CD14-positive monocyte (primary cell): ENCODE measurements around the gene TMCC1. TPM values are rescaled to one million over a fixed set of nuclear protein-coding genes. Genes with fewer than 3 reads are reported as not detected.

Experiments used
- DNase-seq, 3 donors: peaks; one replicate each; pipeline ENCODE4 v3.0.0-alpha.2; 2011 to 2022
- H2AFZ ChIP-seq: 2 replicates; pipeline ENCODE4 v1.6.0; 2012; ENCODE audit warnings: mild to moderate bottlenecking, low read depth, low read length, inconsistent platforms; ENCODE audit not compliant: insufficient read depth, poor library complexity, severe bottlenecking
- H3K27ac ChIP-seq, 2 donors: 1 replicate in 1 of 2; 2 replicates in 1 of 2; pipeline ENCODE4 v1.5.1; 2012 to 2013; ENCODE audit warnings: low read length in 2 of 2, control low read depth in 1 of 2, inconsistent platforms in 1 of 2, low read depth in 1 of 2, mild to moderate bottlenecking in 1 of 2
- H3K27me3 ChIP-seq, 2 donors: one replicate each; pipeline versions ENCODE4 v1.6.0 to v1.6.1; 2011 to 2013; ENCODE audit warnings: low read length in 2 of 2; ENCODE audit not compliant: control insufficient read depth in 2 of 2, insufficient read depth in 2 of 2
- H3K36me3 ChIP-seq, 2 donors: replicated peaks in 1 of 2; 1 replicate in 1 of 2; 2 replicates in 1 of 2; pipeline versions ENCODE4 v1.5.1 to v1.6.1; 2012 to 2013; ENCODE audit warnings: low read length in 2 of 2, control low read depth in 1 of 2, inconsistent platforms in 1 of 2, mild to moderate bottlenecking in 1 of 2; ENCODE audit not compliant: insufficient read depth in 2 of 2, control insufficient read depth in 1 of 2
- H3K4me1 ChIP-seq, 2 donors: 1 replicate in 1 of 2; 2 replicates in 1 of 2; pipeline versions ENCODE4 v1.5.1 to v1.6.1; 2012 to 2013; ENCODE audit warnings: low read length in 2 of 2, control low read depth in 1 of 2, inconsistent platforms in 1 of 2, mild to moderate bottlenecking in 1 of 2, moderate library complexity in 1 of 2; ENCODE audit not compliant: insufficient read depth in 2 of 2, control insufficient read depth in 1 of 2
- H3K4me2 ChIP-seq: replicated peaks from 2 replicates; pipeline ENCODE3; 2012; ENCODE audit warnings: low read length, moderate library complexity, mild to moderate bottlenecking; ENCODE audit not compliant: poor library complexity, severe bottlenecking; ENCODE audit errors: extremely low read depth
- H3K4me3 ChIP-seq, 3 experiments: fragments of 200-600 bp in 1 of 3; sonication (generic) in 1 of 3; replicated peaks in 1 of 3; 1 replicate in 2 of 3; 2 replicates in 1 of 3; pipeline ENCODE4 v1.5.1; 2011 to 2013; ENCODE audit warnings: low read length in 3 of 3, mild to moderate bottlenecking in 3 of 3, control low read depth in 2 of 3, low read depth in 2 of 3, inconsistent platforms in 1 of 3, moderate library complexity in 1 of 3
- H3K79me2 ChIP-seq: 2 replicates; pipeline ENCODE4 v1.6.0; 2012; ENCODE audit warnings: mild to moderate bottlenecking, control low read depth, inconsistent platforms, low read length, moderate library complexity; ENCODE audit not compliant: insufficient read depth
- H3K9ac ChIP-seq: 2 replicates; pipeline ENCODE4 v1.6.0; 2017; ENCODE audit warnings: low read length, mild to moderate bottlenecking; ENCODE audit not compliant: insufficient read depth, poor library complexity, severe bottlenecking
- H3K9me3 ChIP-seq, 2 donors: replicated peaks in 1 of 2; 1 replicate in 1 of 2; 2 replicates in 1 of 2; pipeline versions ENCODE4 v1.5.1 to v1.6.1; 2012 to 2013; ENCODE audit warnings: low read length in 2 of 2, control low read depth in 1 of 2; ENCODE audit not compliant: control insufficient read depth in 1 of 2, insufficient read depth in 1 of 2
- H4K20me1 ChIP-seq: 2 replicates; pipeline ENCODE4 v1.6.0; 2012; ENCODE audit warnings: mild to moderate bottlenecking, low read length, control low read depth, moderate library complexity; ENCODE audit not compliant: insufficient read depth
- H3K27ac Mint-ChIP-seq, 7 donors: one replicate each; pipeline ENCODE4 v1.8.0; 2020; ENCODE audit warnings: mild to moderate bottlenecking in 7 of 7, mixed read lengths in 7 of 7, moderate library complexity in 6 of 7, inconsistent platforms in 2 of 7
- H3K27me3 Mint-ChIP-seq, 3 donors: one replicate each; pipeline ENCODE4 v1.8.0; 2021 to 2022; ENCODE audit warnings: low read depth in 3 of 3, mild to moderate bottlenecking in 3 of 3, mixed read lengths in 3 of 3, moderate library complexity in 3 of 3, inconsistent platforms in 1 of 3
- H3K36me3 Mint-ChIP-seq, 2 donors: one replicate each; pipeline ENCODE4 v1.8.0; 2020; ENCODE audit warnings: mixed read lengths in 2 of 2, inconsistent platforms in 1 of 2, mild to moderate bottlenecking in 1 of 2
- H3K4me1 Mint-ChIP-seq: one replicate; pipeline ENCODE4 v1.8.0; 2020; ENCODE audit warnings: mild to moderate bottlenecking, mixed read lengths
- H3K4me3 Mint-ChIP-seq, 2 donors: one replicate each; pipeline ENCODE4 v1.8.0; 2020; ENCODE audit warnings: mild to moderate bottlenecking in 2 of 2, mixed read lengths in 2 of 2, moderate library complexity in 1 of 2
- H3K9me3 Mint-ChIP-seq, 7 donors: one replicate each; pipeline ENCODE4 v1.8.0; 2020 to 2022; ENCODE audit warnings: mixed read lengths in 7 of 7, mild to moderate bottlenecking in 6 of 7, moderate library complexity in 6 of 7, inconsistent platforms in 2 of 7
- CTCF ChIP-seq: fragments of 200-600 bp; IDR thresholded peaks from one replicate; pipeline ENCODE4 v1.8.0; 2022; ENCODE audit warnings: antibody characterized with exemption, mild to moderate bottlenecking
- WGBS: methylation state at CpG from one replicate; pipeline ENCODE4 v1.1.5; 2013; ENCODE audit warnings: missing lambda C conversion rate; ENCODE audit not compliant: insufficient coverage; 5-methylcytosine and 5-hydroxymethylcytosine counted together
- intact Hi-C, 2 donors: fragments of 100-400 bp; cut with micrococcal nuclease; formaldehyde crosslinking; loops; one replicate each; pipeline versions ENCODE4 v1.15.0 to v1.15.1; 2023
- polyA plus RNA-seq, 3 donors: library from polyadenylated mRNA; depleted of rRNA in 1 of 3; unstranded in 2 of 3; stranded (reverse) in 1 of 3; fragments of 300-500 nt in 2 of 3; fragments of >200 nt in 1 of 3; fragmentation: Illumina TruSeq in 2 of 3; gene quantifications; 1 replicate in 2 of 3; 2 replicates in 1 of 3; pipeline ENCODE4 v1.2.3, GENCODE V29; 2012 to 2021

The TMCC1 gene
- polyA plus RNA-seq, 3 donors, result 5.0 to 10.2 (median 5.0) TPM

- Histone ChIP-seq H3K4me2 (peak overlapping the region; percentile 93), H3K27ac (peak overlapping the region in 1 of 2 donors; percentile 83), H3K4me1 (peaks cover 80 to 92% of the 10 kb centered on the region in 2 donors), H4K20me1 (peaks cover 78% of the 10 kb centered on the region), H3K27me3 (no peaks in the 10 kb centered on the region), H3K9ac (no peak overlapping the region), H3K79me2 (peaks cover 85% of the 10 kb centered on the region), H2AFZ (no peak overlapping the region), H3K4me3 (peak overlapping the region in 1 of 3 experiments; percentile 86), H3K36me3 (peaks cover 0 to 19% of the 10 kb centered on the region in 2 donors), H3K9me3 (no peaks in the 10 kb centered on the region)
- H3K4me3 Mint-ChIP-seq, result no peak overlapping the region
- WGBS, result 94% methylated on average over 9 of the region's 11 CpGs
- peaks cover 82% of the 10 kb centered on the region for H3K4me1 Mint-ChIP-seq
- peaks cover 0 to 3% (median 0%) of the 10 kb centered on the region in 7 donors for H3K9me3 Mint-ChIP-seq
- intact Hi-C loops, result no loop called here
- peaks cover 19 to 42% of the 10 kb centered on the region in 2 donors for H3K36me3 Mint-ChIP-seq
- peak overlapping the region in 1 of 7 donors; percentile 50 for H3K27ac Mint-ChIP-seq
- DNase-seq, result no peak
- no peak for TF ChIP-seq CTCF
- H3K27me3 Mint-ChIP-seq, result peaks cover 7 to 10% (median 8%) of the 10 kb centered on the region in 3 donors
These were observed 291.2 kb downstream of the TMCC1 start for GRCh38 chr3:129602309-129602708.

- peaks cover 3 to 7% (median 5%) of the 10 kb centered on the region in 3 donors for H3K27me3 Mint-ChIP-seq
- Histone ChIP-seq H3K27ac (no peak overlapping the region), H3K4me2 (no peak overlapping the region), H3K79me2 (peaks cover 88% of the 10 kb centered on the region), H3K9me3 (no peaks in the 10 kb centered on the region), H3K27me3 (no peaks in the 10 kb centered on the region), H3K4me3 (no peak overlapping the region), H3K36me3 (peaks cover 0 to 19% of the 10 kb centered on the region in 2 donors), H3K4me1 (peaks cover 83 to 93% of the 10 kb centered on the region in 2 donors), H2AFZ (no peak overlapping the region), H3K9ac (no peak overlapping the region), H4K20me1 (peaks cover 84% of the 10 kb centered on the region)
- H3K9me3 Mint-ChIP-seq, result peaks cover 0 to 3% (median 0%) of the 10 kb centered on the region in 7 donors
- H3K4me3 Mint-ChIP-seq, result no peak overlapping the region
- WGBS, result 100% methylated on average over 1 of the region's 5 CpGs
- TF ChIP-seq CTCF, result no peak
- no peak for DNase-seq
- H3K36me3 Mint-ChIP-seq, result peaks cover 19 to 42% of the 10 kb centered on the region in 2 donors
- peak overlapping the region in 3 of 7 donors; percentile 21 to 79 (median 46) for H3K27ac Mint-ChIP-seq
- intact Hi-C loops, result no loop called here
- H3K4me1 Mint-ChIP-seq, result peaks cover 83% of the 10 kb centered on the region
These were observed 291.8 kb downstream of the TMCC1 start for GRCh38 chr3:129601713-129602112.
